ENCODE data around the gene AHSA1.

The AHSA1 gene

GRCh38 chr14:77511486-77512162 is 53.7 kb downstream of the AHSA1 start:
- no peak for DNase-seq

- DNase-seq, result no peak
Observed at GRCh38 chr14:77516126-77516525, 58.2 kb downstream of the AHSA1 start.
